NCI-H2227 (cell line): ENCODE results near the gene NHLRC4.

ENCODE experiments used
- DNase-seq: peaks from one replicate; lab custom pipeline; 2025; ENCODE audit not compliant: unreplicated experiment; lab: John Stamatoyannopoulos, UW

NHLRC4 gene

GRCh38 chr16:552171-552570 is 14.6 kb upstream of the NHLRC4 start:
- DNase-seq = no peak

- DNase-seq = no peak
Measured at GRCh38 chr16:553601-554296, 13.1 kb upstream of the NHLRC4 start.

GRCh38 chr16:554297-554621 is 12.5 kb upstream of the NHLRC4 start:
- no peak for DNase-seq

GRCh38 chr16:554640-555365 is 12.0 kb upstream of the NHLRC4 start:
- no peak for DNase-seq

GRCh38 chr16:555528-556473 is 11.0 kb upstream of the NHLRC4 start:
- no peak for DNase-seq

GRCh38 chr16:556474-557173 is 10.2 kb upstream of the NHLRC4 start:
- no peak for DNase-seq

GRCh38 chr16:557463-558297 is 9.1 kb upstream of the NHLRC4 start:
- DNase-seq = no peak

GRCh38 chr16:558298-559020 is 8.3 kb upstream of the NHLRC4 start:
- DNase-seq = no peak

GRCh38 chr16:559021-559380 is 7.8 kb upstream of the NHLRC4 start:
- no peak for DNase-seq

- no peak for DNase-seq
Measured at GRCh38 chr16:559411-560203, 7.2 kb upstream of the NHLRC4 start.

GRCh38 chr16:560204-560700 is 6.6 kb upstream of the NHLRC4 start, which contains the start of gene PRR35:
PRR35 (plus strand) TSS chr16:560394; CDS start chr16:563295, 2,901 bp downstream.
- DNase-seq = no peak

- DNase-seq = no peak
Measured at GRCh38 chr16:560701-561412, 5.9 kb upstream of the NHLRC4 start.

GRCh38 chr16:561413-561794 is 5.4 kb upstream of the NHLRC4 start:
- no peak for DNase-seq

GRCh38 chr16:561957-562938 is 4.6 kb upstream of the NHLRC4 start:
- DNase-seq = no peak

GRCh38 chr16:563072-563644 is 3.6 kb upstream of the NHLRC4 start:
- DNase-seq = no peak

- DNase-seq = no peak
Measured at GRCh38 chr16:564690-565418, 2.0 kb upstream of the NHLRC4 start.
